Brain microvascular endothelial cell (primary cell): Measurements from ENCODE around the gene DACT3.

Source experiments
- DNase-seq: peaks from one replicate; pipeline ENCODE4 v3.0.0-alpha.2; 2020
- H3K27ac ChIP-seq: fragments of 250-450 bp; sonication (Bioruptor Pico); 2 replicates; pipeline ENCODE4 v1.5.1; 2020; ENCODE audit warnings: mild to moderate bottlenecking, moderate library complexity
- H3K27me3 ChIP-seq: fragments of 250-450 bp; sonication (Bioruptor Pico); replicated peaks from 2 replicates; pipeline ENCODE4 v1.5.1; 2020; ENCODE audit warnings: mild to moderate bottlenecking
- H3K36me3 ChIP-seq: fragments of 250-450 bp; sonication (Bioruptor Pico); replicated peaks from 2 replicates; pipeline ENCODE4 v1.5.1; 2020; ENCODE audit warnings: mild to moderate bottlenecking
- H3K4me3 ChIP-seq: 2 replicates; pipeline ENCODE4 v1.5.1; 2011; ENCODE audit warnings: low read depth, mild to moderate bottlenecking, control low read depth, low read length, moderate library complexity
- in situ Hi-C: cut with HindIII; loops from 2 replicates; pipeline ENCODE4 v1.10.0; 2017; ENCODE audit warnings: low sequenced_read_pairs, low pct_ligation_motif_present
- TF ChIP-seq, protein P1 (sequence below): IDR thresholded peaks from 2 replicates; pipeline ENCODE4 v1.5.1; 2011; ENCODE audit warnings: low read depth, mild to moderate bottlenecking, moderate library complexity, low read length, control low read depth, inconsistent platforms; ENCODE audit errors: missing control alignments

DACT3 gene

DNA sequence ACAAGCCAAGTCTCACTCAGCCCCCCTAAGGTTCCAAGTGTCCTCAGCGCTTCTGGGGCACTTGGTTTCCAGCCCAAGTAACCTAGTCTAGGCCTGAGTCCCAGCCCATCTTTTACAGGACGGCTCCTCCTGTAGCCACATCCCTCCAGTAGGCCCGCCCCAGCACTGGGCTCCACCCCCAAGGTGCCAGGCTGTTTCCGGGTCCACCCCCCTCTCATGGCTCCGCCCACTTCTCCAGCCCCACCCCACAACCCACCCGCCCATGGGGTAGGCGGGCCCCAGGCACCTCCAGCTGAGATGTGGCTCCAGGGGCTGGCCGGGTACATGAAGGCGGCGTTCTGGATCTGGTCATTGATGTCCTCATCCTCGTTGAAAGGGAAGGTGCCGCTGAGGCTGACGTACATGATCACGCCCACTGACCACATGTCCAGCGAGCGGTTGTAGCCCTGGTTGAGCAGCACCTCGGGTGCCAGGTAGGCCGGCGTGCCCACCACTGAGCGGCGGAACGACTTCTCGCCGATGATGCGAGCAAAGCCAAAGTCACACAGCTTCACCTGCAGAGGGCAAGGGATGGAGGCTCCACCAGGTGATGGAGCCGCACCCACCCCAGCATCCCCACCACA, 17.2 kb upstream of the DACT3 start:
- Histone ChIP-seq H3K27me3 (no peaks in the 10 kb centered on the region), H3K4me3 (no peak overlapping the region), H3K27ac (no peak overlapping the region), H3K36me3 (peaks cover 53% of the 10 kb centered on the region)
- DNase-seq = no peak
- in situ Hi-C loops = no loop called here
- TF ChIP-seq, protein P1, sequence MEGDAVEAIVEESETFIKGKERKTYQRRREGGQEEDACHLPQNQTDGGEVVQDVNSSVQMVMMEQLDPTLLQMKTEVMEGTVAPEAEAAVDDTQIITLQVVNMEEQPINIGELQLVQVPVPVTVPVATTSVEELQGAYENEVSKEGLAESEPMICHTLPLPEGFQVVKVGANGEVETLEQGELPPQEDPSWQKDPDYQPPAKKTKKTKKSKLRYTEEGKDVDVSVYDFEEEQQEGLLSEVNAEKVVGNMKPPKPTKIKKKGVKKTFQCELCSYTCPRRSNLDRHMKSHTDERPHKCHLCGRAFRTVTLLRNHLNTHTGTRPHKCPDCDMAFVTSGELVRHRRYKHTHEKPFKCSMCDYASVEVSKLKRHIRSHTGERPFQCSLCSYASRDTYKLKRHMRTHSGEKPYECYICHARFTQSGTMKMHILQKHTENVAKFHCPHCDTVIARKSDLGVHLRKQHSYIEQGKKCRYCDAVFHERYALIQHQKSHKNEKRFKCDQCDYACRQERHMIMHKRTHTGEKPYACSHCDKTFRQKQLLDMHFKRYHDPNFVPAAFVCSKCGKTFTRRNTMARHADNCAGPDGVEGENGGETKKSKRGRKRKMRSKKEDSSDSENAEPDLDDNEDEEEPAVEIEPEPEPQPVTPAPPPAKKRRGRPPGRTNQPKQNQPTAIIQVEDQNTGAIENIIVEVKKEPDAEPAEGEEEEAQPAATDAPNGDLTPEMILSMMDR = no peak

DNA sequence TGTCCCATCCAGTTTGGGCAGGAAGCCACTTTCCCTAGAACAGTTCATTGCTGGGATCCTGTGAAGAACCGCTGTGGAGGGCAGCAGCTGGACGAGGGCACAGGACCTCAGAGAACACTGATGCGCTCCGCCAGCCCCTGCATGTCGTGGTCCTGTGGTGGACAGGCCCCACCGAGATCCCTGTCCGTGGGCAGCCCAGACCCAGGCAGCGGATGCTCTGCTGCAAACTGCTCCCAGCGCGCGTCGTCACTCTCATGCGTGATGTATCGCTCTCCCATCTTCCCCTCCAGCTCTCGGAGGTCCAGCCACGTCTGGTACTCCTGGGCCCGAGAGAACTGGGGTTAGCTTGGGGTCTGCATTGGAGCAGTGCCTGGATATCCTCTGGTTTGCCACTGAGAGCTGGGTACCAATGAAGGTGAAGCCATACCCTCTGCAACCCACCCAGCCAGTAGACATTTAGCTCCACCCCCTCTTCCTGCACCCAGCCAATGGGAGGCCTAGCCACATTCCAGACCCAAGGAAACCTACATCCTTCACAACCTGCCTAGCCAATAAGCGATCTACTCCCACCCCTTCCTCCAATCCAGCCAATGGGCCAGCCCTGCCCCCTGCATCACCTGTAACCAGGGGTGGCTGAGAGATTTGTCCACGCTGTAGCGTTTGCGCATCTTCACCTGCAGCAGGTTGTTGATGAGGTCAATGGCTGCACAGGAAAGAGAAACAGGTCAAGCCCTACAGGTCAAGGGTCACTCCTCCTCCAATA, 13.6 kb upstream of the DACT3 start:
- no peak overlapping the region for H3K27ac ChIP-seq
- no peak overlapping the region for H3K4me3 ChIP-seq
- in situ Hi-C loops = no loop called here
- TF ChIP-seq, protein P1 = no peak
- H3K36me3 ChIP-seq = peaks cover 48% of the 10 kb centered on the region
- H3K27me3 ChIP-seq = no peaks in the 10 kb centered on the region
- DNase-seq = no peak

DNA sequence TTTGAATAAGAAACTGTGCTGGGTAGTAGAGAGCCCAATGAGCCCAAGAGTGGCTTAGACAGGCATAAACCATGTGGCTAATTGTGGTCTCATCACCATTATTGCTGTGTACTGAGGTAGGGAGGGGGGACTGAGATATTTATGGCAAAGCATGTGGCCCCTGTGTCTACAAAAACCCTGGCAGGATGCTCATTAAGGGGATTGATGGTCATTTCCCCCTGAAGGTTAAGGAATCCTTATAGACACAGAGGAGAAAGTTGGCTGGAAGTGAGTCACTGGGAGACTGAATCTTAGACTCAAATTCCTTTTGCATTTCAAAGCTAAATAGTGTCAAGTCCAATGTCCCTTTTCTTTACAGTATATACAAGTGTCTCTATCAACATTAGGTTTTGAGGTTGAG, 9.8 kb upstream of the DACT3 start:
- H3K27me3 ChIP-seq = no peaks in the 10 kb centered on the region
- H3K27ac ChIP-seq = no peak overlapping the region
- in situ Hi-C loops = no loop called here
- TF ChIP-seq, protein P1 = no peak
- H3K36me3 ChIP-seq = peaks cover 25% of the 10 kb centered on the region
- DNase-seq = no peak
- no peak overlapping the region for H3K4me3 ChIP-seq

DNA sequence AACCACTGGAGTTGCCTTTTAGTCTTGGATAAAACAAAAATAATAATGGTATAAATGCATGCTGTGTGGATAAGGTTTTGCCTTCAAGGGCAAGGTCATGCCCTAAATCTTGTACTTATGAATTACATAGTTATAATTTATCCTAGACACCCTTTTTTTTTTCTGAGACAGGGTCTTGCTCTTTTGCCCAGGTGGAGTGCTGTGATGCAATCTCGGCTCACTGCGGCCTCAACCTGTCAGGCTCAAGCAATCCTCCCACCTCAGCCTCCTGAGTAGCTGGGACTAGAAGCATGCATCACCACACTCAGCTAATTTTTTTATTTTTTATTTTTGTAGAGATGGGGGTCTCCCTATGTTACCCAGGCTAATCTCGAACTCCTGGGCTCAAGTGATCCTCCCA, 7.7 kb upstream of the DACT3 start:
- no peak overlapping the region for H3K27ac ChIP-seq
- in situ Hi-C loops = no loop called here
- H3K4me3 ChIP-seq = no peak overlapping the region
- no peaks in the 10 kb centered on the region for H3K27me3 ChIP-seq
- DNase-seq = no peak
- H3K36me3 ChIP-seq = peaks cover 11% of the 10 kb centered on the region
- TF ChIP-seq, protein P1 = no peak

DNA sequence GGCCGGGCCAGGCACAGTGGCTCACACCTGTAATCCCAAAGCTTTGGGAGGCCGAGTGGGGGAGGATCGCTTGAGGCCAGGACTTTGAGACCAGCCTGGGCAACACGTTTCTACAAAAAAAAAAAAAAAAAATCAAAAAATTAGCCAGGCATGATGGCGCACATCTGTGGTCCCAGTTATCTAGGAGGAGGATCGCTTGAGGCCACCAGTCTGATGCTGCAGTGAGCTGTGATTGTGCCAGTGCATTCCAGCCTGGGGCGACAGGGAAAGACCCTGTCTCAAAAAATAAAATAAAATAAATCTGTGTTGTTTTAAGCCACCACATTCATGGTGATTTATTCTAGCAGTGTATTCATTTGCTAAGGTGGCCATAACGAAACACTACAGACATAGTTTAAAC, 4.1 kb upstream of the DACT3 start:
- in situ Hi-C loops = no loop called here
- TF ChIP-seq, protein P1 = no peak

More for the DNA sequence above, 4.1 kb upstream of the DACT3 start:
- H3K27me3 ChIP-seq = no peaks in the 10 kb centered on the region
- no peak overlapping the region for H3K27ac ChIP-seq
- H3K36me3 ChIP-seq = no peaks in the 10 kb centered on the region
- no peak for DNase-seq
- H3K4me3 ChIP-seq = no peak overlapping the region
